Measurements from ENCODE around the gene IL4. TPM values are rescaled to one million over a fixed set of nuclear protein-coding genes. Genes with fewer than 3 reads are reported as not detected.

Gene IL4
- polyA plus RNA-seq, 3 donors = not detected

Other genes starting within 250 kb of the IL4 start
- gene IRF1, start 183.2 kb upstream of the IL4 start, polyA plus RNA-seq = 10 to 100 TPM in 2 of 3 donors, 1 to 10 TPM in 1; 9.1 to 90.5 (median 58.0) TPM
- under 1 TPM in 1 of 3 donors, not detected in 2; 0.09 TPM for gene IL5, start 130.5 kb upstream of the IL4 start, polyA plus RNA-seq
- 10 to 100 TPM in 1 of 3 donors, 1 to 10 TPM in 2; 6.3 to 10.1 (median 8.5) TPM for gene RAD50, start 117.0 kb upstream of the IL4 start, polyA plus RNA-seq
- gene IL13, start 15.8 kb upstream of the IL4 start, polyA plus RNA-seq = 1 to 10 TPM in 2 of 3 donors, not detected in 1; 1.2 to 1.3 TPM
- 1 to 10 TPM; 1.3 to 4.9 (median 1.9) TPM for gene KIF3A, start 63.6 kb downstream of the IL4 start, polyA plus RNA-seq
- 1 to 10 TPM in 1 of 3 donors, under 1 TPM in 1, not detected in 1; 0.22 to 1.2 TPM for gene CCNI2, start 73.4 kb downstream of the IL4 start, polyA plus RNA-seq
- 10 to 100 TPM; 11.2 to 34.1 (median 15.4) TPM for gene SEPTIN8, start 103.2 kb downstream of the IL4 start, polyA plus RNA-seq
- 1 to 10 TPM in 1 of 3 donors, under 1 TPM in 2; 0.11 to 1.5 (median 0.74) TPM for gene SOWAHA, start 139.3 kb downstream of the IL4 start, polyA plus RNA-seq
- gene SHROOM1, start 156.7 kb downstream of the IL4 start, polyA plus RNA-seq = 10 to 100 TPM in 1 of 3 donors, 1 to 10 TPM in 2; 7.1 to 12.6 (median 8.3) TPM
- under 1 TPM; 0.11 to 0.63 (median 0.31) TPM for gene GDF9, start 192.5 kb downstream of the IL4 start, polyA plus RNA-seq
- 100 to 1,000 TPM; 171 to 396 (median 301) TPM for gene UQCRQ, start 192.7 kb downstream of the IL4 start, polyA plus RNA-seq
- 1 to 10 TPM in 1 of 3 donors, under 1 TPM in 2; 0.68 to 1.1 (median 0.70) TPM for gene LEAP2, start 199.7 kb downstream of the IL4 start, polyA plus RNA-seq

All from adipose tissue (tissue), 3 donors.